Measurements from ENCODE around the gene CHD9NB.

DNA sequence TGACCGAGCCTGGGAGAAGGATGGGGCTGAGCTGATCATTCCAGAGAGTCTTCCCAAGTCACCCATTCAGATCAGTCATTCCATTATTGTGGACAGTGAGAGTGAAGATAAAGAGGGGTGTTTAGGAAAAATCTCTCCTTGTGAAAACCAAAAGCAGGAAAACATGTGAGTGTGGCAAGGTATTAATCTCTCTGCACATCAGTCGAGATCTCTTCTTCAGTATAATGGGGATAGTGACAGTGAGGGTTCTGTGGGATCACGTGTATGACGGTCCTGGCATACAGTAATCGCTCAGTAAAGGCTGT, 37.5 kb upstream of the CHD9NB start:
- TF ChIP-seq POLR2AphosphoS5 (IDR thresholded peaks at IDR 0.05), result no peak
- TF ChIP-seq, protein P1, sequence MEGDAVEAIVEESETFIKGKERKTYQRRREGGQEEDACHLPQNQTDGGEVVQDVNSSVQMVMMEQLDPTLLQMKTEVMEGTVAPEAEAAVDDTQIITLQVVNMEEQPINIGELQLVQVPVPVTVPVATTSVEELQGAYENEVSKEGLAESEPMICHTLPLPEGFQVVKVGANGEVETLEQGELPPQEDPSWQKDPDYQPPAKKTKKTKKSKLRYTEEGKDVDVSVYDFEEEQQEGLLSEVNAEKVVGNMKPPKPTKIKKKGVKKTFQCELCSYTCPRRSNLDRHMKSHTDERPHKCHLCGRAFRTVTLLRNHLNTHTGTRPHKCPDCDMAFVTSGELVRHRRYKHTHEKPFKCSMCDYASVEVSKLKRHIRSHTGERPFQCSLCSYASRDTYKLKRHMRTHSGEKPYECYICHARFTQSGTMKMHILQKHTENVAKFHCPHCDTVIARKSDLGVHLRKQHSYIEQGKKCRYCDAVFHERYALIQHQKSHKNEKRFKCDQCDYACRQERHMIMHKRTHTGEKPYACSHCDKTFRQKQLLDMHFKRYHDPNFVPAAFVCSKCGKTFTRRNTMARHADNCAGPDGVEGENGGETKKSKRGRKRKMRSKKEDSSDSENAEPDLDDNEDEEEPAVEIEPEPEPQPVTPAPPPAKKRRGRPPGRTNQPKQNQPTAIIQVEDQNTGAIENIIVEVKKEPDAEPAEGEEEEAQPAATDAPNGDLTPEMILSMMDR (IDR thresholded peaks at IDR 0.05), result no peak

All from prostate gland (tissue), 2 donors.